Stimulated activated CD4-positive, alpha-beta T cell treated with anti-CD3 and anti-CD28 coated beads, Interleukin-2, amount 100 ng/mL, for 48 hours (primary cell): Measurements from ENCODE around the gene ENPP5.
"Not testable (repeated sequence)": the region's sequence is repeated elsewhere in the genome, so short reads cannot be mapped to it uniquely, and the experiment has no call there.

Source experiments
- DNase-seq, 2 donors: peaks; one replicate each; pipeline ENCODE4 v3.0.0-alpha.2; 2020

Gene ENPP5

DNA sequence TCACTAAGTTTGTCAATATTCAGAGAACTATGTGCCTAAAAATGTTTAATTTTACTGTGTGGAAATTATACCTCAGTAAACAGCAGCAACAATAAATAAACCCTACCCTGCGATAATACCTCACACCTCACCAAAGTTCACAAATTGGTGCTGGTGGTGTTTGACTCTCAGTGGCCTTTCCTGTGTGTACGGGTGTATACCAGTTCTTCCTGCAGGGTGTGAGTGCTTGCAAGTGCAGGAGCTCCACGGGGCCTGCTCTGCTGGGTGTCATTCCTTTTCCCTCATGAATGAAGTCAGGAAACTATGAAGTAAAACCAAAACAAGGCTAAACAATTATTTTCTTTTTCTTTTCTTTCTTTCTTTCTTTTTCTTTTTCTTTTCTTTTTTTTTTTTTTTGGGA is 4.1 kb upstream of the ENPP5 start:
- no peak for DNase-seq

DNA sequence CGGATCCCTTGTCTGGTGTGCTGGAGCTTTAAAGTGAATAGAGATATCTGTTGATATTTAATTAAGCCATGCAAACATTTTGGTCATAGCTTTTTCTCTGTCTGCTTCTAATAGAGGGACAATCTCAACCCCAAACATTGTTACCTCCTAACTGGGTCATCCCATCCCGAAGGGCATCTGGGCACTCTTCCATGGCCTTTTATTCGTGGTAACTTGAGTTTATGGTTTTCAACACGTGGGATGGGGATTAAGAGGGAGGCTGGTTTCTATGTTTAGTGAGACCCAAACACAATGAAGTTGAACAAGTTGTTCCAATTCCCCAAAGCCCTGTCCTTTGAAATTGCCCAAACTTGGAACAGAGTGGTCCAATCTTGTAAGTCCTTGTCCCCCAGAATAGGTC is 1.4 kb upstream of the ENPP5 start:
- DNase-seq = no peak

DNA sequence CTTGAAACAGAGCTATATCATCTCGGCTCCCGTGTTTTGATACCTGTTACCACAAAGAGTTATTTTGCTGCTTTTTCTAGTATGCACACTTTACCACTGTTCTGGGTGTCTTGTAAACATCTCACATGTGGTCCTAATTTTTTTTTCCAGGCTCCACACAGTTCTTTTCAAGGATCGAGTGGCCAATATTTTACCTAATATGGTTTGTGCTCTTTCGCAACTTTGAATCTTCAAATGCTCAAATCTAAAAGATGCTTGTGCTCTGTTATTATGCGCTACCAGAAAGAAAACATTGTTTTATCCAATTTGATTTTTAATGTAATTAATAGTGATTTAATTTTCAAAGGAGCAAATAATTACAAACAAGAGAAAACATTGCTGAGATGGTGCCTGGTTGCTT is 10.7 kb downstream of the ENPP5 start:
- DNase-seq = no peak

DNA sequence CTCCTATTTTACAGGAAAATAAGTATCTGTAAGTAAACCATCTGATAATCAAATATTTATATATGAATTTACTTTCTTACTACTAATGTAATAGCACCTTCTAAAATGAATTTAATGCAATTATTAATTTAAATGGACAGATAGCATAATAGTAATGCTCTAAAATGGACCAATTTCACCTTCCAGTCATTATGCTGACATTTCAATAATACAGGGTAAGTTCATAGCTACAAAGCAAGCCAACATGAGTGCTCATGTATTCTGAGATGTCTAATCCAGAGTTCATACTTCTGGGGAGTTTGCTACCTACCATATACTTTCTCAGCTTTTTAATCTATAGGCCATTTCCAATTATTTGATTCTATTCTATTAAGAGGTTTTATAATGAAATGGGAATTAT is 11.6 kb downstream of the ENPP5 start:
- no peak for DNase-seq

DNA sequence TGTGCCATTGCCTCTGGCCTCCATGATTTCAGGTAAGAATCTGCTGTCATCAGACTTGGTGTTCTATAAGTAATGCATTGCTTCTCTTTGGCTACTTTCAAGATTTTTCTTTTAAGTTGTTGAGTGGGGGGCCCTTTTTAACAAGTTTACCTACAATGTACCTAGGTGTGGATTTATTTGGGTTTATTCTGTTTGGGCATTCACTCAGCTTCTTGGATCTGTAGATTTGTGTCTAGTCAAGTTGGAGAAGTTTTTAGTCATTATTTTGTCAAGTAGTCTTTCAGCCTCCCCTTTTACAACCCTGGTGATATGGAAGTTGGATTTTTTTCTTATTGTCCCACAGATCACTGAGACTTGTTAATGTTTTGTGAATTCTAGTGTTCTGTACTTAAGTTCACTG is 14.1 kb downstream of the ENPP5 start:
- DNase-seq = no peak

DNA sequence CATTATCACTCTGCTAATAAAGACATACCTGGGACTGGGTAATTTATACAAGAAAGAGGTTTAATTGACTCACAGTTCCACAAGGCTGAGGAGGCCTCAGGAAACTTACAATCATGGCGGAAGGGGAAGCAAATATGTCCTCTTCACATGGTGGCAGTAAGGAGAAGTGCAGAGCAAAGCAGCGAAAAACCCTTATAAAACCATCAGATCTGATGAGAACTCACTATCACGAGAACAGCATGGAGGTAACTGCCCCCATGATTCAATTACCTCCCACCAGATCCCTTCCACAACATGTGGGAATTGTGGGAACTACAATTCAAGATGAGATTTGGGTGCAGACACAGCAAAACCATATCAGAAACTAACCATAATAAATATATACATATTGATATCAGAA is 21.7 kb downstream of the ENPP5 start:
- DNase-seq = not testable (repeated sequence)

DNA sequence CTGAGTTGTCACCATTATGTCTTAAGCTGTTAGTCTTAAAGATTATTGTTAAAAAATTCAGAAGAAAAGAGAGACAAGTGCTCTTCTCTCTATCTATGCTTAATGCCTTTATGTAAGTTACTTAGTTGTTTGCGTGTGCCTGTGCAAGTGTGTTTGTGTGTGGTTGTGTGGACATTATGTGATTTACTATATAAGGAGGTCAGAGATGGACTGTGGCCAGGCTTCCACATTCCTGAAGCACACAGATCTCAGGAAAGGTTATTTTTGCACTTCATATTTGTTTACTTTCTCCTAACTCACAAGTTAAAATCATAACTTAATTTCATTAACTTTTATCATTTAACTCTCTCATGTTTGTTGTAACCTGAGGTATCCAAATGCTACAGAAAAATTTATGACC is 26.5 kb downstream of the ENPP5 start:
- no peak for DNase-seq

DNA sequence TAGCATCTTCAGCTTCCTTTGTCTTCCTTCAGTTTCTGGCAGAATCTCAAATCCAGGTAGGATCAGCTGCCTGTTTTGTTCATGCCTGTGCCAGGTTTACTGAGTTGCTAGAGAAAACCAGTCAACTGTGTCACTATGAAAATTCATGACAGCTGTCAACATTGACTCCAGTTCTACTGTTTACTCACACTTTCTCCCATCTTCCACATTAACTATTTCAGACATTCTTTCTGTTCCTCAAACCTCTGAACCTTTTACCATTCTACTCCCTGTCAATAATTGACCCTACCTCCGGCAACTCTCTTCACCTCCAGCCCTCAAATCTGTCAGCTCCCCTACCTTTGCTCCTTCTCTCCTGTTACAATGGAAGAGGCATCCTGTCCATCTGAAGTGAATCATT is 32.5 kb downstream of the ENPP5 start:
- no peak for DNase-seq

DNA sequence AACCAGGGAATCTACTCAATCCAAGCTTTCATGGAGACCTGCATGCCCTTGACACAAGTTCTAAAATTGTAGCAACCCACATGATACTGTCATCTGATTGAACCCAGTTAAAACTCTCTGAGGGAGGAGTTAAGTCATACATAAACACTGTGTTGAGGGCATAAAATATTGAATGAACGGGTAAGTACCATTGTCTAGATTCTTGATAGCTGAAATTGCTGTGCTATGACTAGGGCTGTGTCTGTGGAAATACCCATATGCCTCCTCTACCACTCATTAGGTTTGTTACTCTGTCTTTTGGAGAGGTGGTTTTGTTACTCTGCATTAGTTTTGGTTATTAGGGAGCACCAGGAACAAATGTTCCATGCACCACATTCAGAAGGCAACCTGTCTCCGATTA is 33.4 kb downstream of the ENPP5 start:
- no peak for DNase-seq

DNA sequence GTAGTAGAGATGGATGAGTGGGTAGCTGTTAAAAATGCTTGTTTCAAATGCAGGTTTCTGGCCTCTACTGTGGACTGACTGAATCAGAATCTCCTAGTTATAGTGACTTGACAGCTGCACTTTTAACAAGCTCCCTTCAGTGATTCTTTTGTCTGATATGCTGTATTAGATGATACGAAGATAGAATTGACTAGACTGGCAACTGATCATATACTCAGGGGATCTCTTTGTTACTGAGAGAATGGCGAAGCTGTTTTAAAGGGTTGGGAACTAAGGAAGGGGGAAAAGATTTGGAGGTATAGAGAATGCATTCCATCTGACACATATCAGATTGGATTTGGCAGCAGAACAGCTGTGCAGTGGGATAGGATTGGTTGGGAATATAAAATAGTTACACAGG is 33.9 kb downstream of the ENPP5 start:
- DNase-seq = no peak

DNA sequence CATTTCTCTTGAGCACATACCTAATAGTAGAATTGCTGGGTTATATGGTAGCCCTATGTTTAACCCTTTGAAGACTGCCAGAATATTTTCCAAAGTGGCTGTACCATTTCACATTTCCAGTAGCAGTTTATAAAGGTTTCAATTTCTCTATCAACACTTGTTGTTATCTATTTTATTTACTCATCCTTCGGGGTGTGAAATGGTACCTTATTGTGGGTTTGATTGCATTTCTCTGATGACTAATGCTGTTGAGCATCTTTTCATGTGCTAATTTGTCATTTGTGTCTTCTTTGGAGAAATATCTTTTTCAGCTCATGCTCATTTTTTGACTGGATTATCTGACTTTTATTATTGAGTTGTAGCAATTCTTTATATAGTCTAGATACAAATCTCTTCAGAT is 35.6 kb downstream of the ENPP5 start:
- DNase-seq = no peak

DNA sequence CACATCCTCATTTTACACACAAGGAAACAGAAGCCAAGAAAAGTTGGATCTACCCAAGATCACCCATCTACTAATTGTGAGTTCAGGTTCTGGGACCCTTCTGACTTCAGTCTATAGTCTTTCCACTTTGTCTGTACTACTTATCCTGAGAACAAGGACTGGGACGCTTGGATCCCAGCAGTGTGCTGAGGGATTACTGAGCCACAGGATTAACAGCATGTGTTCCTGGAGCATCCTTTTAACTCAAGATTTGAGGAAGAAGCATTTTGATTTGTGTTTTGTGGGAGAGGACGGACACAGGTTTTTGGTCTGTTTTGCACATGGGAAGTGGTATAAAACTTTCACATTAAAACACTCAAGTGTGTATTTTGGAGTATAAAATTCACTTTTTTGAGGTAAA is 36.6 kb downstream of the ENPP5 start:
- DNase-seq = no peak

DNA sequence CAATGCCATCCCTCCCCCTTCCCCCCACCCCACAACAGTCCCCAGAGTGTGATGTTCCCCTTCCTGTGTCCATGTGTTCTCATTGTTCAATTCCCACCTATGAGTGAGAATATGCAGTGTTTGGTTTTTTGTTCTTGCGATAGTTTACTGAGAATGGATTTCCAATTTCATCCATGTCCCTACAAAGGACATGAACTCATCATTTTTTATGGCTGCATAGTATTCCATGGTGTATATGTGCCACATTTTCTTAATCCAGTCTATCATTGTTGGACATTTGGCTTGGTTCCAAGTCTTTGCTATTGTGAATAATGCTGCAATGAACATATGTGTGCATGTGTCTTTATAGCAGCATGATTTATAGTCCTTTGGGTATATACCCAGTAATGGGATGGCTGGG is 39.5 kb downstream of the ENPP5 start:
- DNase-seq = not testable (repeated sequence)

DNA sequence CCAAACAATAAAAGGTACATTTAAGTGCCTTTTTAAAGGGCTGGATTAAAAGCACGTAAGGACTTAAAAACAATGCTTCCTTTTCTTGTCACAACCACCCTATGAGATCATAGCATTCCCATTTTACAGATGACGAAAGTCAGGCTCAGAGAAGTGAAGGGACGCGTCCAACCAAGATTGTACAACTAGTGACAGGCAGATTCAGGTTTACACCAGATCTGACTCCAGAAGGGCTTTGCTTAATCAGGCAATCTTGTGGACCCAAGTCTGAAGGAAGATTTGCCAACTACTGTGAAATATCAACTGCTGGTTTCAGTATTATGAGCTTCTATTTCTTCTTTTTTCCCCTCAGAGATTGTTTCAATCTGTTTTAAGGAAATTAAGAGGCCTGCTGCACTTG is 40.1 kb downstream of the ENPP5 start:
- no peak for DNase-seq

DNA sequence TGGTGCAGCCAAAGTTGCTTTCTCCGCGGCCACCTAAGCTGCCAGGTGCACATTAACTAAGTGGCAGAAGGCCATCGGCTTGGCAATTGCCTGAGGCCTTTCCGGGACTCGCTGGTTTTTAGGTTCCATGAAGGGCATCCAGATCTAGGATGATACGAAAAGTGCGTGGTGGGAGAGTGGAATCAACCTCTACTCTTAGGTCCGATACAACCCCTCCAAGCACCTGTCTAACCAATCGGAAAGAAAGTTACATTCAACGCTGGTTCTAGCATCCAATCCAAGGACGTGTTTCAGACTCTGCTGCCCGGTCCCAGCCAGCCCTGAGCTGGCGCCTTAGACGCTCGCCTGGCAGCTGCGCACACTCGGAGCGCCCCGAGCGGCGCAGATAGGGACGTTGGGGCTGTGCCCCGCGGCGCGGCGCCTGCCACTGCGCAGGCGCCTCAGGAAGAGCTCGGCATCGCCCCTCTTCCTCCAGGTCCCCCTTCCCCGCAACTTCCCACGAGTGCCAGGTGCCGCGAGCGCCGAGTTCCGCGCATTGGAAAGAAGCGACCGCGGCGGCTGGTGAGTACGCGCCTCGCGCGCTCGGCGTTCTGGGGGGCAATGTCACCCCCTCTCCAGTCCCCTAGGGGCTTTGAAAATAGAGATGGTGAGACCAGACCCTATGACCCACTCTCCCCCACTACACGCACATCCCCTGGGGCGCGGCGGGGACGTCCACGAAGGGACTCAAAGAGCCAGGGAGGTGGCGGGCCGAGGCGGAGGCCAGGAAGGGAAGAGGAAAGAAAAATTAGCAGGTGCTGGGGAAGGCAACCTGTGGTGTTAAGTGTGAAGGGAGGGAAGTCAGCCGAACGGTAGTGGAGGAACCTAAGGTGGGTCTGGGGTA is 40.9 kb downstream of the ENPP5 start, which contains the start of gene ENPP4:
ENPP4 (plus strand) TSS at position 361 of the 883 bp plus-strand sequence. CDS start 9,595 bp downstream, outside the sequence.
- DNase-seq = peak; percentile 86 to 88

DNA sequence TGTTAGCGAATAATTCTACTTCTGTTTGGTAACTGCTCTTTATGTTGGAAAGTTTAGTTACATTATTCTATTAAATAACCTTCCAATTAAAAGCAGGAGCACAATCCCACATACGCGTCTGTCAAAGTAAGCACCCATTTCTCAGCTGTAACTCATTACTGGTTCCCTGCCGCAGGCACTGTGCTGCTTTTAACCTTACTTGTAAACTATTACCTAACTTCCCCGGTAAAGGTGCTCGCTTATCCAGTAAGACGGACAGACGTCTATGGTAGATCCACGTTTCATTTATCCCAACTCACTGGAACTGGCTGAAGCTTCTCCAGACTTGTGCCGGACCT is 41.5 kb downstream of the ENPP5 start:
- peak in 1 of 2 donors; percentile 11 for DNase-seq

DNA sequence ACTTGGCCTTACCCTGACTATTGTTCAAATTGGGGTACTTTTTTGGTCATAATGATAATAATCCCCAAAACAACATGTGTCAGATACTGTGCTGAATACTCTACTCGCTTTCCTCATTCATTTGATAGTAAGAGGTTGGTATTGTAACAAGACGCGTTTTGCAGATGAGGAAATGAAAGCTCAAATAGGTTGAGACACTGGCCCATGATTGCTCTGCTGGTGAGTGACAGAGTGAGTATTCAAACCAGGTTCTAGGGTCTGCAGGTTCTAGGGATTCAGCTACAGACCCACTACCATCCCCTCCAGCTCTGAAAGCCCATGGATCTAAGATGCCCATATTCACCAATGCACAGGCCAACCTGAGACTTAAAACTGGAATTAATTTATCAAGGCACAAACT is 42.3 kb downstream of the ENPP5 start:
- no peak for DNase-seq

DNA sequence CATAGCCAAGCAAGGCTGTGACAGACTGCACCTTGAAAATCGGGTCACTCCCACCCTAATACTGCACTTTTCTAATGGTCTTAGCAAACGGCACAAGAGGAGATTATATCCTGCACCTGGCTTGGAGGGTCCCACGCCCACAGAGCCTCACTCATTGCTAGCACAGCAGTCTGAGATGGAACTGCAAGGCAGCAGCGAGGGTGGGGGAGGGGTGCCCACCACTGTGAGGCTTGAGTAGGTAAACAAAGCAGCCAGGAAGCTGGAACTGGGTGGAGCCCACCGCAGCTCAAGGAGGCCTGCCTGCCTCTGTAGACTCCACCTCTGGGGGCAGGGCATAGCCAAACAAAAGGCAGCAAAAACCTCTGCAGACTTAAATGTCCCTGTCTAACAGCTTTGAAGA is 51.1 kb downstream of the ENPP5 start:
- not testable (repeated sequence) for DNase-seq

DNA sequence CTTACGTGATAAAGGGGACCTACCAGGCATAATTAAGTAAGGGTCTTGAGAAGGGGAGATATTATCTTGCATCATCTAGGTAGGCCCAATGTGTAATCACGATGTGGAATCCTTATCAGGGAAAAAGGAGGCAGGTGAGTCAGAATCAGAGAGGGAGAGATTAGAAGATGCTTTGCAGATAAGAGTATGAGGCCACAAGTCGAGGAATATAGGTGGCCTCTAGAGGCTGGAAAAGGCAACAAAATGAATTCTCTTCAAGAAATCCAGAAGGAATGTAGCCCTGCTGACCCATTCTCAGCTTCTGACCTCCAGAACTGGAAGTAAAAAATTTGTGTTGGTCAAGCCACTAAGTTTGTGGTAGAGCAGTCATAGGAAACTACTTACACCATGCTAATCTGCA is 51.9 kb downstream of the ENPP5 start:
- DNase-seq = no peak

DNA sequence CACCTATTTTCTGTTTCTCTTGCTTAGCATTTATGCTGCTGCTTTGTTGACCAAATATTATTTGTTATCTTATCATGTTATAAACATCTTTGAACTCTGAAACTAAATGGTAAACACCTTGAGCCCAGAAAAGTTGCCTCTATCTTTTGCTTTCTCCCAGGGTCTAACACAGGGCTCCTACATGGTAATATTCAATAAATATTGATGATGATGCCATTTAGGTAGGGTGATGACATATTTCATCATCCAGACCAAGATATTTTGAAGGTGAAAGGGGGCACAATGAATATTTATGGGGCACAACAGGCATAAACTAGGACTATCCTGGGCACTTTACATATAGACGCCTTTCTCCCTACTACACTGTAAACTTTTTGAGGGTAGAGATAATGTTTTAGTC is 52.6 kb downstream of the ENPP5 start:
- no peak for DNase-seq

DNA sequence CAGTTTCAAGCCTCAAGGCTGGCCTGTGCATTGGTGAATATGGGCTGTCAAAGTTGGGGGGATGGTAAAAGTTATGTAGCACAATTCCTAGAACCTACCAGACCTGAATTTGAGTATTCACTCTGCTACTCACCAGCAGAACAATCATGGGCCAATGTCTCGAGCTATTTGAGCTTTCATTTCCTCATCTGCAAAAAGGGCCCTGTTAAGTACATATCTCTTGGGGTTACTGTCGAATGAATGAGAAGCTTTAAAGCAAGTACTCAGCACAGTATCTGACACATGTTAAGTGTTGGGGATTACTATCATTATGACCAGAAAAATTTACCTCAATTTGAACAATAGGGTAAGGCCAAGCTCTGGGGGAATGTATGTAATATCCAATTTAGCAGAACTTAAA is 54.5 kb downstream of the ENPP5 start:
- DNase-seq = no peak

DNA sequence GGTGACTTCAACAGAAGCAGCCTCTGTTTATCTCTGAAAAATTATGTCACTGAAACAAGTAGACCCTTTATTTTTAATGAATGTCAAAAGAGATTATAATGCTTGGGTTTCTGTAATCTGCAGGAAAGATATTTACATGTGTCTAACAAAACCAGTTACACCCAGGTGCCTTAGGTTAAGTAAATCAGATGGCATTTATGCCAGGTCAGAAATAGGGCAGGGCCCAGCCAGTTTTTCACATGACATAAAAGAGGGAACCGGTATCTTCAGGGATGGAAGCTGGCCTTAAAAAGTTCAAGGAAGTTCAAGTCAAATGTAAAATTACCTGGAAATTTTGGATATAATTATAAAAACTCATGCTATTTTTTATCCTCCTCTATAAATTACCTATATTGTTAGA is 55.1 kb downstream of the ENPP5 start:
- DNase-seq = no peak

DNA sequence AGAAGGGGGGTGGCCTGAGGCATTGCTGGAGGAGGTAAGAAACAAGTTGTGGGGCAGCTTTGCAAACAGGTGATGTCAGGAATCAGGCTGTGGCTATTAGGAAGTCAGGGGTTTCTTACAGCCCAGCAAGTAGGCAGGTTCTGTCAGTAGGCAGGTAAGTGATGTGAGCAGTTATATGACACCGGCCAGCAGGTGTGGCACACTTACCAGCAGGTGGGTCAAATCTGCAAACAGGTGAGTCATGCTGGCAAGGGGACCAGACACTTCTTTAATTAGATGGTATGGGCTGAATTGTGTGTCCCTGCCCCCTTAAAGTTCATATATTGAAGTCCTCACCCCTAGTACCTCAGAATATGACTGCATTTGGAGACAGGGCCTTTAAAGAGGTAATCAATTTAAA is 57.4 kb downstream of the ENPP5 start:
- DNase-seq = no peak
